SU-DHL-6 (cell line): ENCODE data around the gene GCC1.
"Not testable (repeated sequence)": the region's sequence is repeated elsewhere in the genome, so short reads cannot be mapped to it uniquely, and the experiment has no call there.

Experiments used
- H2AFZ ChIP-seq: fragments of 200-600 bp; sonication (generic); 2 replicates; pipeline ENCODE4 v1.6.1; 2014; ENCODE audit warnings: low read depth, mild to moderate bottlenecking, moderate library complexity, mixed read lengths, antibody characterized with exemption, low read length; ENCODE audit not compliant: severe bottlenecking
- H3F3A ChIP-seq: fragments of 200-600 bp; shearing (Covaris generic); 2 replicates; pipeline ENCODE4 v1.6.0; 2016; ENCODE audit warnings: antibody characterized with exemption, mild to moderate bottlenecking; ENCODE audit not compliant: insufficient read depth
- H3K27ac ChIP-seq: fragments of 200-600 bp; sonication (generic); 2 replicates; pipeline ENCODE4 v1.5.1; 2016; ENCODE audit warnings: low read depth, mild to moderate bottlenecking, low read length, moderate library complexity, mixed read lengths
- H3K27me3 ChIP-seq: fragments of 200-600 bp; sonication (generic), shearing (Covaris generic); 2 replicates; pipeline ENCODE4 v1.6.0; 2014; ENCODE audit warnings: mild to moderate bottlenecking, low read length
- H3K36me3 ChIP-seq: fragments of 200-600 bp; sonication (generic); 2 replicates; pipeline ENCODE4 v1.6.1; 2014; ENCODE audit warnings: mild to moderate bottlenecking, low read length, mixed read lengths
- H3K4me2 ChIP-seq: fragments of 300-600, 200-600 bp; shearing (Covaris generic), sonication (generic); 2 replicates; pipeline ENCODE4 v1.6.0; 2014; ENCODE audit warnings: low read length, low read depth, mild to moderate bottlenecking; ENCODE audit not compliant: poor library complexity, severe bottlenecking
- H3K4me3 ChIP-seq: fragments of 200-600 bp; sonication (generic); 2 replicates; pipeline ENCODE4 v1.5.1; 2014; ENCODE audit warnings: antibody characterized with exemption, low read length, mild to moderate bottlenecking, mixed read lengths; ENCODE audit not compliant: insufficient read depth, poor library complexity, severe bottlenecking
- H3K79me2 ChIP-seq: fragments of 200-600 bp; sonication (generic); 2 replicates; pipeline ENCODE4 v1.6.1; 2014; ENCODE audit warnings: mild to moderate bottlenecking, low read length, moderate library complexity; ENCODE audit not compliant: insufficient read depth
- H3K9ac ChIP-seq: fragments of 200-600 bp; sonication (generic); 2 replicates; pipeline ENCODE4 v1.7.0; 2014; ENCODE audit warnings: mild to moderate bottlenecking, low read length
- H3K9me2 ChIP-seq: fragments of 200-600 bp; sonication (generic); replicated peaks from 2 replicates; pipeline ENCODE4 v1.6.1; 2014; ENCODE audit warnings: low read length; ENCODE audit not compliant: insufficient read depth
- H3K9me3 ChIP-seq: fragments of 200-600 bp; sonication (generic); 2 replicates; pipeline ENCODE4 v1.6.1; 2014; ENCODE audit warnings: low read length, mixed read lengths; ENCODE audit not compliant: insufficient read depth
- H4K20me1 ChIP-seq: fragments of 200-600 bp; sonication (generic); 2 replicates; pipeline ENCODE4 v1.6.1; 2014; ENCODE audit warnings: low read depth, mild to moderate bottlenecking, antibody characterized with exemption, low read length, moderate library complexity, mixed read lengths
- EZH2phosphoT487 ChIP-seq: fragments of 200-600 bp; sonication (generic), shearing (Covaris generic); conservative IDR thresholded peaks from 2 replicates; pipeline ENCODE4 v1.6.1; 2018; ENCODE audit warnings: mild to moderate bottlenecking, antibody characterized with exemption, low read length, moderate library complexity, mixed read lengths
- TF ChIP-seq, protein P1 (sequence below): fragments of 200-600 bp; sonication (generic); IDR thresholded peaks from one replicate; pipeline ENCODE4 v1.5.1; 2017; ENCODE audit warnings: antibody characterized with exemption, mild to moderate bottlenecking, low read length, moderate library complexity; ENCODE audit not compliant: insufficient read depth, poor library complexity, severe bottlenecking

Gene GCC1

DNA sequence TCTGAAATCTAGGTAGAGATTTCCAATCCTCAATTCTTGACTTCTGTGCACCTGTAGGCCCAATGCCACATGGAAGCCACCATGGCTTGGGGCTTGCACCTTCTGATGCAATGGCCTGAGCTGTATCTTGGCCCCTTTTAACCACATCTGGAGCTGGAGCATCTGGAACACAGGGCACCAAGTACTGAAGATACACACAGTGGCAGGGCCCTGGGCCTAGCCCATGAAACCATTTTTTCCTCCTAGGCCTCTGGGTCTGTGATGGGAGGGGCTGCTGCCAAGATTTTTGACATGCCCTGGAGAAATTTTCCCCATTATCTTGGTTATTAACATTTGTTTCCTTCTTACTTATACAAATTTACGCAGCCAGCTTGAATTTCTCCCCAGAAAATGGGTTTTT, 39.1 kb downstream of the GCC1 start:
- Histone ChIP-seq H3K9me2 (no peaks in the 10 kb centered on the region), H3K9ac (no peak overlapping the region), H3K36me3 (no peaks in the 10 kb centered on the region), H3K79me2 (no peaks in the 10 kb centered on the region), H3K9me3 (peaks cover 7% of the 10 kb centered on the region; the same call in 1 of the 2 replicates), H3F3A (no peaks in the 10 kb centered on the region), H3K4me2 (no peak overlapping the region), H4K20me1 (no peaks in the 10 kb centered on the region), H3K27ac (no peak overlapping the region), H3K4me3 (no peak overlapping the region), H2AFZ (no peak overlapping the region), H3K27me3 (no peaks in the 10 kb centered on the region)
- TF ChIP-seq EZH2phosphoT487, result no peak
- TF ChIP-seq, protein P1, sequence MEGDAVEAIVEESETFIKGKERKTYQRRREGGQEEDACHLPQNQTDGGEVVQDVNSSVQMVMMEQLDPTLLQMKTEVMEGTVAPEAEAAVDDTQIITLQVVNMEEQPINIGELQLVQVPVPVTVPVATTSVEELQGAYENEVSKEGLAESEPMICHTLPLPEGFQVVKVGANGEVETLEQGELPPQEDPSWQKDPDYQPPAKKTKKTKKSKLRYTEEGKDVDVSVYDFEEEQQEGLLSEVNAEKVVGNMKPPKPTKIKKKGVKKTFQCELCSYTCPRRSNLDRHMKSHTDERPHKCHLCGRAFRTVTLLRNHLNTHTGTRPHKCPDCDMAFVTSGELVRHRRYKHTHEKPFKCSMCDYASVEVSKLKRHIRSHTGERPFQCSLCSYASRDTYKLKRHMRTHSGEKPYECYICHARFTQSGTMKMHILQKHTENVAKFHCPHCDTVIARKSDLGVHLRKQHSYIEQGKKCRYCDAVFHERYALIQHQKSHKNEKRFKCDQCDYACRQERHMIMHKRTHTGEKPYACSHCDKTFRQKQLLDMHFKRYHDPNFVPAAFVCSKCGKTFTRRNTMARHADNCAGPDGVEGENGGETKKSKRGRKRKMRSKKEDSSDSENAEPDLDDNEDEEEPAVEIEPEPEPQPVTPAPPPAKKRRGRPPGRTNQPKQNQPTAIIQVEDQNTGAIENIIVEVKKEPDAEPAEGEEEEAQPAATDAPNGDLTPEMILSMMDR, result no peak

- H4K20me1 ChIP-seq, result no peaks in the 10 kb centered on the region
- TF ChIP-seq EZH2phosphoT487, result no peak
- TF ChIP-seq, protein P1, result no peak
- H3F3A ChIP-seq, result no peaks in the 10 kb centered on the region
- no peaks in the 10 kb centered on the region for H3K27me3 ChIP-seq
- no peaks in the 10 kb centered on the region for H3K79me2 ChIP-seq
- H2AFZ ChIP-seq, result no peak overlapping the region
- H3K9me2 ChIP-seq, result no peaks in the 10 kb centered on the region
- H3K4me2 ChIP-seq, result no peak overlapping the region
- H3K27ac ChIP-seq, result no peak overlapping the region
- H3K36me3 ChIP-seq, result no peaks in the 10 kb centered on the region
- H3K9me3 ChIP-seq, result peaks cover 7% of the 10 kb centered on the region; the same call in 1 of the 2 replicates
- no peak overlapping the region for H3K4me3 ChIP-seq
- H3K9ac ChIP-seq, result no peak overlapping the region
Observed at GRCh38 chr7:127541548-127541947, 43.8 kb downstream of the GCC1 start.

- not testable (repeated sequence) for H4K20me1 ChIP-seq, H3F3A ChIP-seq, H3K27me3 ChIP-seq
Observed at GRCh38 chr7:127540461-127540860, 44.9 kb downstream of the GCC1 start.

DNA sequence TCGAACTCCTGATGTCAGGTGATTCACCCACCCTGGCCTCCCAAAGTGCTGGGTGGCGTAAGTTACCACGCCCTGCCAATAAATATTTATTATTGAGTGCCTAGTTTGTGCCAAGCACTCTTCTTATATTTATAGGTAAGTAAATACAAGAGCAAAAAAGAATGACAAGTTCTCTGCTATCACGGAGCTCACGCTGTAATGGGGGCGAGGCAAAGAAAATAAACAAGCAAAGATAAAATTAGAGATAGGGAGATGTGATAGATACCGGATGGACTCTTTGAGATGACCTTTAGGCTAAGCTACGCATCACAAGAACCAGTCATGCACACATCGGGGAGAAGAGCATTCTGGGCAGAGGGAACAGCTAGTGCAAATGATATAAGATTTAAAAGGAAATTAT, 46.3 kb downstream of the GCC1 start:
- TF ChIP-seq, protein P1, result no peak
- TF ChIP-seq EZH2phosphoT487, result no peak
- Histone ChIP-seq H2AFZ (no peak overlapping the region), H3K36me3 (no peaks in the 10 kb centered on the region), H3K4me2 (no peak overlapping the region), H3K4me3 (no peak overlapping the region), H3K79me2 (no peaks in the 10 kb centered on the region), H3K9ac (no peak overlapping the region), H3K9me2 (no peaks in the 10 kb centered on the region), H4K20me1 (no peaks in the 10 kb centered on the region), H3F3A (no peaks in the 10 kb centered on the region), H3K9me3 (no peaks in the 10 kb centered on the region), H3K27ac (no peak overlapping the region), H3K27me3 (no peaks in the 10 kb centered on the region)

More at GRCh38 chr7:127540461-127540860, 44.9 kb downstream of the GCC1 start:
- not testable (repeated sequence) for H3K79me2 ChIP-seq, H3K4me2 ChIP-seq, H3K9me3 ChIP-seq, H3K27ac ChIP-seq, H3K36me3 ChIP-seq, H3K9me2 ChIP-seq, H3K9ac ChIP-seq, H3K4me3 ChIP-seq, H2AFZ ChIP-seq
